ENCODE results near the gene PPP1R15B.

Gene PPP1R15B

GRCh38 chr1:204411451-204412204, at the start of gene PPP1R15B:
Gene PPP1R15B (minus strand): TSS chr1:204411817. CDS start chr1:204411411, 406 bp downstream.
- DNase-seq (ENCODE audit: low read depth in 2 of 2) = peak; percentile 93 to 94

GRCh38 chr1:204460346-204460745, 48.7 kb upstream of the PPP1R15B start:
- no peak for DNase-seq (ENCODE audit: low read depth in 2 of 2)

DNA sequence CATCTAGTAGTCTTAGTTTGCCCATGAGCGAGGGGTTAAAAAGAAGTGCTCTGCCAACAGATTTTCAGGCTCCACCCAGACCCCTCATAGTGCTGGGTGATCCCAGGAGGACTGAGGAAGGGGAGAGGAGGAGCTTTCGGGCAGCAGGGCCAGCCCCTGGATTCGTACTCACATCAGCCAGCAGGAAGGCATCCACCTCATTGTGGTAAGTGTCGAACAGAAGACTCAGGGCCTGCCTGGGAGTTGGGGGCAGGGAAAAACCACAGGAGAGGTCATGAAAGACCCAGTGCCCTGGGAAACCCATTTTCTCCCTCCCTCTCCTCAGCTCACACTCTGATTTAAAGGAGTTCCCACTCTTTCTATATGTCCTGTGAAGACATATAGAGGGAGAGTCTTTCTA, 48.1 kb upstream of the PPP1R15B start:
- no peak for DNase-seq (ENCODE audit: low read depth in 2 of 2)

GRCh38 chr1:204457666-204458065, 46.0 kb upstream of the PPP1R15B start:
- DNase-seq (ENCODE audit: low read depth in 2 of 2) = no peak

DNA sequence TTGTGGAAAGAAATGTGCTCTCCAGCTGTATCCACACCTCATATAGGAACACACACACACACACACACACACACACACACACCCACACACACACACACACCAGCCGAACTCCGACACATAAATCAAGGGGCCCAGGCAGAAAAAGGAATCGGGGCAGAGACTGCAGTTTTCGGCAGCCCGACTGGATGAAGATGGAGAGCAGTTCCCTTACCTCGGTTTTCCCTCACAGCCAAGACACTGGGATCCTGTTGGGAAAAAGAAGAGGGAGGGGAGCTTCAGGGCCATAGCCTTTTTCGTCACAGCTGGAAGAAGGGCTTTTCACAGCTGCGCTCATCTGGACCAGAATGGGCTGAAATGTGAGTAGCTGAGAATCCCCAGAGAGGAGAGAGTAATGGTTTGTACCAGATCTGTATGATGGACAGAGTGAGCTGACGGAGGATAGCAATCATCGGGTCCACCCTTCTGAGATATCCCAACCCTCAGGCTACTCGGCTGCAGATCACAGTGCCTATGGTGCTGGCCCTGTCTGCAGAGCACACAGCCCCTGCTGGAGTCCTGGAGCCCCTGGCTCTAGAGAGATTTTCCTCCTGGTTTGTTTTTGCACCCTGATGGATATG, 45.3 kb upstream of the PPP1R15B start:
- no peak for DNase-seq (ENCODE audit: low read depth in 2 of 2)

DNA sequence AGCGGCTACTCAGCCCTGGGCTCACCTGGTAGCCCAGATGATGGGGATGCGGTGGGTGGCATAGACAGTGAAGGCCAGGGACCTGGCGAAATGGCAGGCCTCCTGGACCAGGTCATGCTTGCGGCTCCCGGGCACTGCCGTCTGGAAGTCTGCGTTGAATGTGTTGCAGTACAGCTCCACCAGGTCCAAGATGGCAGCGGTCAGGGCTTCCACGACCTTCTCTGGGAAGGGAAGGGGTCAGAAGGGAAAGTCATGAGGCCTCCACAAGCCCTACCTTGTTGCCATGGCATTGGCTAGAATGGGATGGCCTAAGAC, 44.2 kb upstream of the PPP1R15B start:
- DNase-seq (ENCODE audit: low read depth in 2 of 2) = no peak

- no peak for DNase-seq (ENCODE audit: low read depth in 2 of 2)
These were observed 43.6 kb upstream of the PPP1R15B start for GRCh38 chr1:204455063-204455830.

- DNase-seq (ENCODE audit: low read depth in 2 of 2) = no peak
These were observed 42.9 kb upstream of the PPP1R15B start for GRCh38 chr1:204454476-204454875.

DNA sequence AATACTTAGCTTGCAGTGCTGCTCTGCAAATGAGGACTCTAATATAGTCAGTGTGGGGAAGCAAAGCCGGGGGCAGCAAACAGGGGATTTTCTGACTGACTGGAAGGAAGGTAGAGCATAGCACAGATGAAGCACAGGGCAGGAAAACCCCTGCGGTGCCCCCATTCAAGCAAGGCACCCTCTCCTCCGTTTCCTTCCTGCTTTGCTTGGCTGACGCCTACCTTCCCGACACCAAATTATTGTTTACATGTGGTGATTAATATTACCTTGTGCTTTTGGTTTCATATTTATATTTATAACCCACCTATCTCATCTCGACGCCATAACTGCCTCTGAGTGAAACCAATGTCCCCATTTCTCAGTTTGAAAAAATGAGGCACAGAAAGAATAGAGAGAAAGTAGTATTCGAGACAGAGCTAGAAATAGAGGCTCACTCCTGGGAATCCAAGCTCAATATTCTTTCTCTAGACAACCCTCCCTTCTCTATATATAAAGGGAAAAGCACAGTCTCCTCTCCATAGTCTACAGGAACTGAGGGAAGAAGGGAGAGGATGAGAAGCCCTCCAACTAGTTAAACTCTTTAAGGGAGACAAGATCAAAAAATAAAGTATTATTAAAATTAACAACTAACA, 41.6 kb upstream of the PPP1R15B start:
- peak; percentile 55 to 71 for DNase-seq (ENCODE audit: low read depth in 2 of 2)

DNA sequence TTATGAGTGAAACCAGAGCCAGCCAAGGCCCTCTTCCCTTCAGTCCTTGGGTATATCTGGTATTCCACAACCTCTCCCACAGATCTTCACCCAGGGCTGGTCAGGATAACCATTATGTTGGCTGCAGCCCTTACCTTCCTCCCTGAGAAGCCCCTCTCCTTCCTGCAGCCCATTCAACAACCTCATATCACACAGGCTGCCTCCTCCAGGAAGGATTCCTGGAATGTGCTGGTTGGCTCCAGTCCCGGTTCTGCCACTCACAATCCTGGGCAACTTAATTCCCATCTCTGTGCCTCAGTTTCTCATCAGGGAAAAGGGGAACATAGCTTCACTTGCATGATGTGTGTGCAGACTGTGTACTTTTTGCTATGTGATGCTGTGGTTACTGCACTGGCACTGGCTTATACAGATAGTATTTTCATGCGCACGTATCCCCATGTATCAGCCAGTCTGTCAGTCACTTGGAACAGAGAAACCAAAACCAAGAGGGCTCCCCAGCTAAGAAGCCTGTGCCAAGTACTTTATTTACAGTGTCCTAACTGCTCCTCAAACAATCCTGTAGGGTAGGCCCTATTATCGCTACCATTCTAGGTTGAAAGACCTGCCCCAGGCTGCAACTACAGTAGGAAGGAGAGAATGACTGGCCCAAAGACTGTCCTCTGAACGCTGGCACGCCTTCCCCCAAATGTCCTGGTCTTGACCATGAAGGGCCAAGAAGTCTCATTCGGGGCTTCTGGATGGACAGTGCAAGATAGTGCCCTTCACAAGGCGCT, 39.9 kb upstream of the PPP1R15B start:
- DNase-seq (ENCODE audit: low read depth in 2 of 2) = no peak

DNA sequence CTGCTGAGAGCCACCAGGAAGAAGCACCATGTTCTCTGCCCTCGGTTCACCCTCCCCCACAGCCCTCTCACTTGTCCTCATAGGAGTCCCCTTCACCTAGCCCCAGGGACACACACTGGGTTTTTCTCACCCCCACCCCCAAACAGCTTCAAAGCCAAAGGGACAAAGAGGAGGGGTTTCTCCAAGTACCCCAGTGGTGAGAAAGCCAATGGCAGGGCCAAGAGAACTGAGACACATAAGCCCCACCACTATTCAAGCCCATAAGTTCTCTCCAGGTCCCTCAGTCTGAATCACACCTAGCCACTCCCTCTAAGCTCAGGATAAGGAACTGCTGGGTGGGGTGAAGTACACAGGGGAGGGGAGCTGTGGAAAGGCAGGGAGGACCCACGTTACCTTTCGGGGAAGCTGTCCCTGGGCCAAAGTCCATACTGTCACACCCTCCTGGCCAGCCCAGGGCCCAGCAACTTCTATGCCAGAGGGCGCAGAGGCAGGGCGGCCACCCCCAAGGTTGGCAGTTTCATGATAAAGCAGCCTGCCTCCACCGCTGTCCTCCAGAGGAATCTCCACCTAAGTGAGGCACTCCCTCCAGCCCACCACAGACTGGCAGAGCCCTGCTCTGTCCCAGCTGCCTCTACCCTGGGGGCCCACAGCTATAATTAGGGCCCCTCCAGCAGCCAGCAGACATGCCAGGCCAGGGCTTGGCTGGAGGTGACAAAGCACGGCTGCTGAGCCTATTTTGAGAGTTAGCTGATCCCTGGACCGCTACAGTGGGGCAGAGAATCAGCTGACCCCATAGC, 39.0 kb upstream of the PPP1R15B start:
- DNase-seq (ENCODE audit: low read depth in 2 of 2) = no peak

- no peak for DNase-seq (ENCODE audit: low read depth in 2 of 2)
These were observed 38.2 kb upstream of the PPP1R15B start for GRCh38 chr1:204449678-204450280.

DNA sequence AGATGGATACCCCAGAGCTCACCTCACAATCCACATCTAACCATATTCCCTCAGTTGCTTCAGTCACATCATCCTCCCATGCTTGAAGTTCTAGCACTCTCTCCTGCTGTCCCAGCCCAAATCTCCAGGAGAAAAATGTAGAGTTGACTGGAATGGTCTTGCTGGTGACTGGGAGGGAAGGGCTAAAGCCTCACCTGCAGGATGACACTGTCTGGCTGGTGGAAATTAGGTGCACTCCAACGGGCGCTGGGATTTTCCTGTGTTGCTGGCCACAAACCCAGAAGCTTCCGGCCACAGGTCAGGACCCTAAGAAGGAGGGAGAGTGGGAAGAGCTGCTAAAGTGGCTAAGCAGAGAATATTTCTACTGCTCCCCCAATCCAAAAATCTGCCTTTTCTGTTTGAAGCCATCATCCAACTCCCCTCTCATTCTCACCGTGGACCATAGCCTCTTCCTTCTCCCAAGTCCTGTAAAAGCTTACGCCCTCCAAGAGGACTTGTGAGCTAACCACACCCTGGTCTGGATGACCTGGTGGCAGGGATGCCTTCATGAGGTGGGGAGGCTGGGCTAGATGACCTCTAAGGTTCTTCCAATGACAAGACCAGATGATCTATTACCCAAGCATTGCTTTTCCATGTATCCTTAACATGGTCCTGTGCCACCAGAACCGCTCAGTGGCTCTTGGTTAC, 37.5 kb upstream of the PPP1R15B start:
- DNase-seq (ENCODE audit: low read depth in 2 of 2) = no peak

DNA sequence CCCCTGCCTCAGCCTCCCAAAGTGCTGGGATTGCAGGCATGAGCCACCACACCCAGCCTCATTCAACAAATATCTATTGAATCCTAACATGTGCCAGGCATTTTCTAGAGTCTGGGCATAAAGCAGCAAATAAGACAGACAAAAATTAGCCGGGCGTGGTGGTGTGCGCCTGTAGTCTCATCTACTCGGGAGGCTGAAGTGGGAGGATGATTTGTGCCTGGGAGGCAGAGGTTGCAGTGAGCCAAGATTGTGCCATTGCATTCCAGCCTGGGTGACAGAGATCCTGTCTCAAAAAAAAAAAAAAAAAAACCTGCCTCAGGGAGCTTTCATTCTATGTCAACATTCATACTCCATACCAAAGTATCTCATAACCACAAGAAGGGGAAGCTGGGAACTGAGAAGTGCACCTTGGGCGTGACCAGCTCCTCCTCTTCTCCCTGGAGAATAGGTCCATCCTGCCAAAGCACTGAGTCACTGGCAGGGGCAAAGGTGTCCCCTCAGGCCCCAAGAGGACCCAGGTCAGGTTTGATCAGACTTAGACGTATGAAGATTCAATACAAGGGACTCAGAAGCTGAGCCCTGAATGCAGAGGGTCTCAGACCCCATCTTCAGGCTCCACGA, 36.8 kb upstream of the PPP1R15B start:
- DNase-seq (ENCODE audit: low read depth in 2 of 2) = no peak

GRCh38 chr1:204447736-204448135, 36.1 kb upstream of the PPP1R15B start:
- DNase-seq (ENCODE audit: low read depth in 2 of 2) = no peak

GRCh38 chr1:204447190-204447589, 35.6 kb upstream of the PPP1R15B start:
- no peak for DNase-seq (ENCODE audit: low read depth in 2 of 2)

GRCh38 chr1:204446413-204447111, 34.9 kb upstream of the PPP1R15B start:
- peak; percentile 63 to 69 for DNase-seq (ENCODE audit: low read depth in 2 of 2)

DNA sequence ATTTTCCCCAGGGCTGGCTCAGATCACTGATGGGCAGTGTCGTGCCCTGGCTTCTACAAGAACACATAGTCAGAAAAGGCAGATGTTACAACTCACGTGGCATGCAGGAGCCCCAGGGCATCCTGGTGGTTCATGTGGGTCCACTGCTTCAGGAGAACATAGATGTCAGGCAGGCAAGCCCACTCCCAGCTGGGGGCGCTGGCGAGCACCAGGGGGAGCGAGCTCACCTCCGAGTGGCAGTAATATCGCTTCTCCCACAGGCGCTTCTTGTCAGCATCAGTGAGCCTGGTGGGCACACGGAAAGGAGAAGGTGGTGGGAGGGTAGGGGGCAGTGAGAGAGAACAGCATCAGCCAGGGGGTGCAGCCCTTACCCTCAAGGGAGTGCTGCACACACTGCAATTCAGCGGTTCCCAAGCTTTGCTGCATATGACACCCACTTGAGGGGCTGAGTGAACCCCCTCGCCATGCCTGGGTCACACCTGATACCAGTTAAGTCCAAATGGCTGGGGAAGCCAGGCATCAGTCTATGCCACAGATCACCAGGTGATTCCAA, 34.3 kb upstream of the PPP1R15B start:
- peak in 1 of 2 donors; percentile 38 for DNase-seq (ENCODE audit: low read depth in 2 of 2)
